AG04449 (cell line): ENCODE measurements around the gene RMI2.

Source experiments
- CTCF ChIA-PET: fragments of 350-600 bp; formaldehyde crosslinking; extraction: SDS; loops from one replicate; lab custom pipeline; 2021; ENCODE audit warnings: antibody characterized with exemption; lab: Yijun Ruan, JAX
- POLR2A ChIA-PET: fragments of 400-600, 350-600 bp; formaldehyde crosslinking; extraction: SDS; loops from one replicate; lab custom pipeline; 2020; ENCODE audit warnings: antibody characterized with exemption, inconsistent platforms; lab: Yijun Ruan, JAX
- DNase-seq: peaks from one replicate; pipeline ENCODE4 v3.0.0-alpha.2; 2010; ENCODE audit warnings: low read depth, low spot score
- H3K4me3 ChIP-seq: 2 replicates; pipeline ENCODE4 v1.5.1; 2011; ENCODE audit warnings: low read depth, mild to moderate bottlenecking, control low read depth, low read length
- TF ChIP-seq, protein P1 (sequence below): IDR thresholded peaks from one replicate; pipeline ENCODE4 v1.5.1; 2011; ENCODE audit warnings: mild to moderate bottlenecking, moderate library complexity, low read length, control low read depth, inconsistent platforms; ENCODE audit not compliant: insufficient read depth; ENCODE audit errors: missing control alignments

RMI2 gene

GRCh38 chr16:11314309-11314894 is 30.9 kb upstream of the RMI2 start:
- no peak for DNase-seq
- no peak overlapping the region for H3K4me3 ChIP-seq
- ChIA-PET POLR2A (no interaction called here), CTCF (interaction anchor here (1.4 kb wide), 1 partner anchor 56 kb away, joined by 3 read pairs; no protein-coding TSS in a partner anchor)
- TF ChIP-seq, protein P1, sequence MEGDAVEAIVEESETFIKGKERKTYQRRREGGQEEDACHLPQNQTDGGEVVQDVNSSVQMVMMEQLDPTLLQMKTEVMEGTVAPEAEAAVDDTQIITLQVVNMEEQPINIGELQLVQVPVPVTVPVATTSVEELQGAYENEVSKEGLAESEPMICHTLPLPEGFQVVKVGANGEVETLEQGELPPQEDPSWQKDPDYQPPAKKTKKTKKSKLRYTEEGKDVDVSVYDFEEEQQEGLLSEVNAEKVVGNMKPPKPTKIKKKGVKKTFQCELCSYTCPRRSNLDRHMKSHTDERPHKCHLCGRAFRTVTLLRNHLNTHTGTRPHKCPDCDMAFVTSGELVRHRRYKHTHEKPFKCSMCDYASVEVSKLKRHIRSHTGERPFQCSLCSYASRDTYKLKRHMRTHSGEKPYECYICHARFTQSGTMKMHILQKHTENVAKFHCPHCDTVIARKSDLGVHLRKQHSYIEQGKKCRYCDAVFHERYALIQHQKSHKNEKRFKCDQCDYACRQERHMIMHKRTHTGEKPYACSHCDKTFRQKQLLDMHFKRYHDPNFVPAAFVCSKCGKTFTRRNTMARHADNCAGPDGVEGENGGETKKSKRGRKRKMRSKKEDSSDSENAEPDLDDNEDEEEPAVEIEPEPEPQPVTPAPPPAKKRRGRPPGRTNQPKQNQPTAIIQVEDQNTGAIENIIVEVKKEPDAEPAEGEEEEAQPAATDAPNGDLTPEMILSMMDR: no peak

- no peak for DNase-seq
- no peak overlapping the region for H3K4me3 ChIP-seq
- ChIA-PET POLR2A (no interaction called here), CTCF (no interaction called here)
- TF ChIP-seq, protein P1: peak; percentile 26
Measured at GRCh38 chr16:11315510-11315909, 29.7 kb upstream of the RMI2 start.

- CTCF ChIA-PET: interaction anchor here (0.6 kb wide), 1 partner anchor 37 kb away, joined by 3 read pairs; no protein-coding TSS in a partner anchor
- no peak for DNase-seq
- no peak overlapping the region for H3K4me3 ChIP-seq
Measured at GRCh38 chr16:11316331-11317015, 28.8 kb upstream of the RMI2 start.

DNA sequence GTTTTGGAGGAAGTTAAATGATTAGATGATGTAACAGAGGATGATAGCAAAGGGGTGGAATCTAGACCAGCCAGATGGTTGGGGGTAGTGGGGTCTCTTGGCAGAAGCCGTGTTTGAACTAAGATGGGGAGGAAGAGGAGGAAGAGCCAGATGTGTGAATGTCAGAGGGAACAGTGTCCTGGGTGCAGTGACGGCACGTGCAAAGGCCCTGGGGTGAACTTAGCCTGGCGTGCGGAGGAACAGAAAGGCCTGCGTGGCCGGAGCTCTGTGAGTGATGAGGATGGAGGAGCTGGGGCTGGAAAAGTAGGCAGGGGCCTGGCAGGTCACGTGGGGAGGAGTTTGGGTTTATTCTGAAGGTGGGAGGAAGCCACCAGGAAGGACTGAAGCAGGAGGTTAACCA is 26.4 kb upstream of the RMI2 start:
- TF ChIP-seq, protein P1: no peak
- H3K4me3 ChIP-seq: no peak overlapping the region
- DNase-seq: no peak
- CTCF ChIA-PET: interaction anchor here (0.6 to 1.5 kb wide), 2 partner anchors 22 to 39 kb away, joined by 4 read pairs; no protein-coding TSS in a partner anchor
- POLR2A ChIA-PET: no interaction called here

More at GRCh38 chr16:11316331-11317015, 28.8 kb upstream of the RMI2 start:
- TF ChIP-seq, protein P1: no peak
- POLR2A ChIA-PET: no interaction called here

DNA sequence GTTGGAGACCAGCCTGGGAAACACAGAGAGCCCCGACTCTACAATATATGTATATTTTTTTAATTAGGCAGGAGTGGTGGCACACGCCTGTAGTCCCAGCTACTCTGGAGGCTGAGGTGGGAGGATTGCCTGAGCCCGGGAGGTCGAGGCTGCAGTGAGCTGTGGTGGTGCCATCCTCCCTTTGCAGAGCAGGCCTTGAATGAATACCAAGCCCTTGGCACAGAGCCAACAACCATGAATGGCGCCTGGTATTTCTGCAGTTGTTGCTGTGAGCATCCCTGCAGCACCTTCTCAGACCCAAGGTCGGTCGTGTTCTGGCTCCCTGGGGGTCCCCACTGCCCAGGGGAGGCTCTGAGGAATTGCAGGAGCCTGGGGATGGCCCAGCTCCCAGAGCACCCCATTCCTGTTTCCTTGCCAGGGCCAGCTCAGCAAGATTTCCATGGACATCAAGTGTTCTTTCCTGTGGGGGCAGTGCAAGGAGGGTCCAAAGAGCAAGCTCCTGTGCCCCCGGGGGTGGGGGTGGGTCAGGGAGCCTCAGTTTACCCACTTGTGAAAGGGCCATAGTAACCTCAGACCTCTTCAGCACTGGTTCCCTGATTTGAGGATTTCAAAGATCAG is 25.6 kb upstream of the RMI2 start:
- TF ChIP-seq, protein P1: no peak
- ChIA-PET POLR2A (no interaction called here), CTCF (interaction anchor here (1.2 kb wide), 1 partner anchor 356 kb away, joined by 3 read pairs; no protein-coding TSS in a partner anchor)
- H3K4me3 ChIP-seq: no peak overlapping the region
- DNase-seq: no peak

GRCh38 chr16:11320170-11320569 is 25.1 kb upstream of the RMI2 start:
- no peak overlapping the region for H3K4me3 ChIP-seq
- ChIA-PET CTCF (interaction anchor here (1.2 kb wide), 1 partner anchor 356 kb away, joined by 3 read pairs; no protein-coding TSS in a partner anchor), POLR2A (no interaction called here)
- TF ChIP-seq, protein P1: no peak
- no peak for DNase-seq
